GM13977 (cell line): ENCODE results near the gene AP3B1.

Experiments
- DNase-seq: peaks from one replicate; pipeline ENCODE4 v3.0.0; 2012; ENCODE audit warnings: low spot score
- in situ Hi-C: fragments of 300-500 bp; cut with MboI; formaldehyde crosslinking; loops from one replicate; pipeline ENCODE4 v1.12.0; 2022; ENCODE audit warnings: low sequenced_read_pairs, low pct_unique_long_range_greater_than_20kb, mixed read lengths, inconsistent platforms; ENCODE audit not compliant: unreplicated experiment
- TF ChIP-seq, protein P1 (sequence below): IDR thresholded peaks from 2 replicates; pipeline ENCODE4 v1.5.1; 2012; ENCODE audit warnings: mild to moderate bottlenecking, control low read depth; ENCODE audit not compliant: insufficient read depth; ENCODE audit errors: extremely low read depth, missing control alignments

AP3B1 gene

DNA sequence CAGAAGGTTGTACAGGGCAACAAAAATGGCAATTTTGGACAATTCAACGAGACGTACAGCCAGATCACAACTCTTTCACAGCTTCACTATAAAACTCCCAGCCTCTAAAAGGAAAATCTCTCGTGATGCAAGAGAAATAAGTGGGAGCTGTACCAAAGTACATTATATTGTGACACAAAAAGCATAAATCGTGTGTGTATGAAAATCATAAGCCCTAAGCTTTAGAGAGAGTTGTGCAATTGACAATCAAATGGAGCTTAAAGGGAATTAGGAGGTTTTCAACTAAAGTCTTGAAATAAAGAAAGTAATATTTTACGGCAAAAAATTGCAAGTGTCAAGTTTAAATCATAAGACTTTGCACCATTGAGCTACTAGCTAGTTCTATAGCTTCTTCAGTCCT, 323.6 kb downstream of the AP3B1 start:
- TF ChIP-seq, protein P1, sequence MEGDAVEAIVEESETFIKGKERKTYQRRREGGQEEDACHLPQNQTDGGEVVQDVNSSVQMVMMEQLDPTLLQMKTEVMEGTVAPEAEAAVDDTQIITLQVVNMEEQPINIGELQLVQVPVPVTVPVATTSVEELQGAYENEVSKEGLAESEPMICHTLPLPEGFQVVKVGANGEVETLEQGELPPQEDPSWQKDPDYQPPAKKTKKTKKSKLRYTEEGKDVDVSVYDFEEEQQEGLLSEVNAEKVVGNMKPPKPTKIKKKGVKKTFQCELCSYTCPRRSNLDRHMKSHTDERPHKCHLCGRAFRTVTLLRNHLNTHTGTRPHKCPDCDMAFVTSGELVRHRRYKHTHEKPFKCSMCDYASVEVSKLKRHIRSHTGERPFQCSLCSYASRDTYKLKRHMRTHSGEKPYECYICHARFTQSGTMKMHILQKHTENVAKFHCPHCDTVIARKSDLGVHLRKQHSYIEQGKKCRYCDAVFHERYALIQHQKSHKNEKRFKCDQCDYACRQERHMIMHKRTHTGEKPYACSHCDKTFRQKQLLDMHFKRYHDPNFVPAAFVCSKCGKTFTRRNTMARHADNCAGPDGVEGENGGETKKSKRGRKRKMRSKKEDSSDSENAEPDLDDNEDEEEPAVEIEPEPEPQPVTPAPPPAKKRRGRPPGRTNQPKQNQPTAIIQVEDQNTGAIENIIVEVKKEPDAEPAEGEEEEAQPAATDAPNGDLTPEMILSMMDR: no peak
- no peak for DNase-seq
- in situ Hi-C loops: no loop called here

DNA sequence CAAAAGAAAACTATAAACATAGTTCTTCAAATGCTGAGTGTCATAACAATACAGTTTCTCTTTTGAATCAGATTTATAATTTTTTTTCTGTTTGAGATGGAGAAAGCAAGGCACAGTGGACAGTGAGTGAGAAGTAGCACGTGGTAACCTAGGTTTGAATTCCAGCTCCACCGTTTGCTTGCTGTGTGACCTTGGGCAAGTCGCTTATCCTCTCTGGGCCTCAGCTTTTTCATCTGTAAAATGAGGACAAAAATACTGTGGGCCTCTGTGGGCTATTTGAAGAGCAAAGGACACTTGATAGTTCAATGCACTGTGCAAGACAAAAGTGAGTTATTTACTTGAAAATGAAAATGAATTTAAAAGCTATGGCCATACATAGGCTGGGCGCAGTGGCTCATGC, 330.7 kb downstream of the AP3B1 start:
- in situ Hi-C loops: no loop called here
- TF ChIP-seq, protein P1: no peak
- no peak for DNase-seq

DNA sequence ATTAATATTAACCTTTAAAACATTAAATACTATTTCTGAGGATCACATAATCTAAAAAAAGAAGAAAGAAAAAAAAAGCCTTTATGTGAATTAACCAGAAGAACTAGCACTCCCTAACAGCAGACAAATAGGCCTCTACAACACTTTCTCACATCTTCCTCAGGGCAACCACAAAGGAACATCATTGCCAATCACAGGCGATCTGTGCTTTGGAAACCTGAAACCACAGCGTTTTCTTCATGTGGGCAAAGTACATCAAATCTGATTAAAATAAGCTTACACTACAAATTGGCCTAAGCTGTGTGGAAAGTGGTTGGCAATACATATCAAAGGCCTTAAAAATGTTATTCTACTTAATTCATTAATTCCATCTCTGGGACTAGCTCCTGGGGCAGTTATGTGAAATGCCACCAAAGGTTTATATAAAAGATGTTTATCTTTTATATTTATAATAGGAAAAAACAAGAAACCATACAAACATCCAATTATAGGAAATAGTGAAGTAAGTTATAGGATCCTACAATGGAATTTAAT, 333.6 kb downstream of the AP3B1 start:
- DNase-seq: no peak
- in situ Hi-C loops: no loop called here
- TF ChIP-seq, protein P1: no peak

DNA sequence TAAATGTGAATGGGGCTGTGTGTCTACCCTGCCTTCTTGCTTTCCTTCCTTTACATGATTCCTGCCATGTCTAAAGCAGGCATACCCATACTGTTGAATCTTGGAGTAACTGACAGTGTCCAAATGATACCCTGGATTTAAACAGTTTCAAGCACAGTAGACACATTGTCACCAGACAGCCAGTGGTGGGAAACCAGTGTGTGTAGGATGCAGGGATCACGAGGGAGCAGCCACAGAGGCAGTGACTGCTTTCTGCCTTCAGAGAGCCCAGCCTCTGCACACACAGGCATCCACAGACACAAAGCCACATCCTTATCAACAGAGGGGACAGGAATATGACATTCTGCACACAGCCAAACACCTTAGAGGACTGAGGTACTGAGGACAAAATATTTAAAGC, 334.2 kb downstream of the AP3B1 start:
- in situ Hi-C loops: no loop called here
- TF ChIP-seq, protein P1: no peak
- DNase-seq: no peak

DNA sequence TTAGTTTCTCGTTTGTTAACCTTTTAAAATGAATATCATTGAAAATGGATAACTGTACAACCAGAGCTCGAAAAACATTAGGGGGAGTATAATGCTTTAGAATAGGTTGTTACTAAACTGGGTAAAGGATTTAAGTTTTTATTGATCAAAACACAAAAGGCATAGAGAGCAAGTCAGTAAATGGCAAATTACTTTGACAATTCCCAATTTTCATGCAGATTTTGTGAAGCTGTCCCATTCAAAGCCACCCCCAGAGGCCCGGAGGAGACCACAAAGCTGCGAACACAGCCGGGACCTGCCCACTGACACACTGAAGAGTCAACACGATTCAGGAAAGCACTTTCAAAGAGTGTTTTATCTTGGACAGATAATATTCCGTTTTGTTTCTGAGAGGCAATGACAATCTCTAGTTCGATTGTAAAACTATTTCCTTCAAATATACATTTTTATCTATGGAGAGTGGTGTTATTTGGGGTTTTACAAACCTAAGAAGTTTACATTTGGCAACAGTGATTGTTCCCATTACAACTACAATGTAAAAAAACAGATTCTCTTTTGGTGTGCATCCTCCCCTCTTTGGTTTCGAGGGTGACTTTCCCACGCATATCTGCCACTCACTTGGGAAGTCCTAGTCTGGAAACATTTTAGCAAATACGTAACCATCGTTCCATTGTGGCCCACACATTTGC, 335.7 kb downstream of the AP3B1 start:
- no peak for DNase-seq
- TF ChIP-seq, protein P1: no peak
- in situ Hi-C loops: no loop called here

DNA sequence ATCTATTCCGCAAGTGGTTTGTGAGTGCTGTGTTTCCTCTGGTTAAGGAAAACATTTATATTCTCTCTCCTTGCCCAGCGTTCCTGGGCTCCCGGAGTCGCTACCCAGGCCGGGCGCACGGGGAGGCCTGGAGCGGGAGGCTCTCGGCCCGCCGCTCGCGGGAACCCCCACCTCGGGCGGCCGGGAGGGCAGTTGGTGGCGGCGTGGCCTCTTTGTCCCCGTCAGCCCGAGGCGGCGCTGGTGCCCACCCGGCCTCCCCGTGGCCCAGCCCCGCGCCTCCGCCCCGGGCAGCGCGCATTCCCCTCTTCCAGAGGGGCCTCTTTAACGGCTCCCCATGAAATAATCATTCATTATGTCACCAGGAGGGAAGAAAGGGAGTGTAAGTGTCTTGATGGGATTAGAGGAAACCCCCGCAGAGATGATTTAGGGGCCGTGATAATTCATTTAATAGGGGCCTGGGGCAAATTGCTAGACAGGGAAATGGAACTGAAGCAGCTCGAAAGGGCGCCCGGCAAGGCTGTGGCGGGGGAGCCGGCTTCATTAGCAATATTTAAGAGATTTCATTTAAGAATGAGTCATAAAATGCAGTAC, 336.5 kb downstream of the AP3B1 start:
- TF ChIP-seq, protein P1: peak; percentile 32
- in situ Hi-C loops: no loop called here
- DNase-seq: peak; percentile 55
